Pancreas (tissue), 10 donors: ENCODE data around the gene RAB5B. TPM values are rescaled to one million over a fixed set of nuclear protein-coding genes. Genes with fewer than 3 reads are reported as not detected.

Experiments
- ATAC-seq, 4 donors: fragments of 200-7000 bp; cut with Tn5 transposase; one replicate each; pipeline versions ENCODE4 v1.8.0 to v1.9.1; 2020; ENCODE audit warnings: mild to moderate bottlenecking in 4 of 4, moderate library complexity in 4 of 4
- DNase-seq, 6 donors: peaks; one replicate each; pipeline ENCODE4 v3.0.0-alpha.2; 2020
- FAIRE-seq: peaks from 2 replicates; lab custom pipeline; 2012; peaks lifted over from hg19 to GRCh38; lab: Jason Lieb, UNC
- H3K27ac ChIP-seq, 4 donors: fragments of 200-600 bp; sonication (generic); 1 replicate in 3 of 4; 2 replicates in 1 of 4; pipeline versions ENCODE4 v1.5.0 to v1.8.0; 2020
- H3K27me3 ChIP-seq, 4 donors: fragments of 200-600 bp; one replicate each; pipeline ENCODE4 v1.8.0; 2021
- H3K36me3 ChIP-seq, 3 donors: fragments of 200-600 bp; sonication (generic) in 1 of 3; one replicate each; pipeline versions ENCODE4 v1.5.0 to v1.8.0; 2020 to 2021
- H3K4me1 ChIP-seq, 3 donors: fragments of 200-600 bp; one replicate each; pipeline ENCODE4 v1.8.0; 2021
- H3K4me3 ChIP-seq, 4 donors: fragments of 200-600 bp; sonication (generic) in 2 of 4; one replicate each; pipeline versions ENCODE4 v1.5.0 to v1.8.0; 2020 to 2021
- H3K9me3 ChIP-seq, 4 donors: fragments of 200-600 bp; one replicate each; pipeline ENCODE4 v1.8.0; 2021
- WGBS, 2 donors: extraction: QIAGEN DNeasy Blood & Tissue Kit; methylation state at CpG; one replicate each; pipeline ENCODE4 v1.1.7; 2013; 5-methylcytosine and 5-hydroxymethylcytosine counted together
- intact Hi-C, 3 donors: fragments of 100-400 bp; cut with DNase I; formaldehyde crosslinking; loops; one replicate each; pipeline versions ENCODE4 v1.11.1 to v1.14.2; 2022
- polyA plus RNA-seq, 2 donors: library from polyadenylated mRNA; stranded (reverse); fragments of 200-250 nt; gene quantifications; one replicate each; pipeline ENCODE4 v1.2.3, GENCODE V29; 2013
- total RNA-seq, 6 donors: library from RNA; stranded (reverse); fragmentation: NEBNext Ultra II Directional in 4 of 6; extraction: Animal tissue kit (Norgen Biotek cat#: 25700) in 4 of 6; gene quantifications; one replicate each; pipeline versions ENCODE4 v1.2.1 to v1.2.4, GENCODE V29; 2021 to 2023
- TF ChIP-seq, protein P1 (sequence below), 4 donors: fragments of 200-600 bp; sonication (generic) in 3 of 4; IDR thresholded peaks; one replicate each; pipeline versions ENCODE4 v1.5.0 to v1.8.0; 2021; ENCODE audit warnings: antibody characterized with exemption in 4 of 4
- donor health status: healthy with polysubstance abuse.
- donor health status: DM: no; HTN: no; CAD: no; lungs with moderate emphysema.
- donor health status: DM: no; HTN: no; CAD: no.
- donor health status: control.
- donor health status: control.
- donor health status: Bipolar disorder and iron deficiency.
- donor health status: DM: yes; HTN: yes; CAD: no.
- donor health status: DM: no; HTN: no; CAD: no.
- donor health status: DM: no; HTN: no; CAD: no.
- donor health status: DM: yes; HTN: yes; CAD: no.

The RAB5B gene
- total and polyA plus RNA-seq, 8 donors, result 19.8 to 76.8 (median 36.4) TPM

DNA sequence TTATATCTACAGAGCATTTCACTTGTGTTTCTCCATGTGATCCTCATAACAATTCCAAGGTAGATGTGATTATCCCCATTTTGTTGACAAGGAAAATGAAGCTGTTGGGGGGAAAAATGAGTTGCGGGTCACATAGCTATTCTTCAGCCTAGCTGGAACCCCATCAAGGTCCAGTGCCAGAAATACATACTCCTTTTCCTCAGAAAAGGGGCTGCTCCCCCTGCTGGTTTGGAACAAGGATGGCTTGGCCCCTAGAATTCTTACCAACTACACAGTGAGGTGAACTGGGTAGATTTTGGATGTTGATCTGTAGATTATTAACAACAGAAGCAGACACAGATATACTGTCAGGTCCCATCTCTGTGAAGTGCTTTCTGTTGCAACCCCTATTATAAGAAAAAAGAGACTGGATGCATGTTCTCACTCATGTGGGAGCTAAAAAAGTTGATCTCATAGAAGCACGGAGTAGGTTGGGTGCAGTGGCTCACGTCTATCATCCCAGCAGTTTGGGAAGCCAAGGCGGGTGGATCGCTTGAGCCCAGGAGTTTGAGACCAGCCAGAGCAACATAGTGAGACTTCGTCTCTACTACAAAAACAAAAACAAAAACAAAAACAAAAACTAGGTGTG, 55.9 kb downstream of the RAB5B start:
- DNase-seq, result peak in 3 of 6 donors; percentile 31 to 53 (median 38)
- H3K4me3 ChIP-seq, result no peak overlapping the region
- intact Hi-C loops, result loop anchor here in 1 of 3 donors (10.0 kb wide), 1 partner anchor 295 kb away; no protein-coding TSS in a partner anchor
- no peaks in the 10 kb centered on the region for H3K9me3 ChIP-seq
- H3K27me3 ChIP-seq, result no peaks in the 10 kb centered on the region
- H3K36me3 ChIP-seq, result peaks cover 0 to 5% (median 3%) of the 10 kb centered on the region in 3 donors
- no peak for FAIRE-seq
- TF ChIP-seq, protein P1, sequence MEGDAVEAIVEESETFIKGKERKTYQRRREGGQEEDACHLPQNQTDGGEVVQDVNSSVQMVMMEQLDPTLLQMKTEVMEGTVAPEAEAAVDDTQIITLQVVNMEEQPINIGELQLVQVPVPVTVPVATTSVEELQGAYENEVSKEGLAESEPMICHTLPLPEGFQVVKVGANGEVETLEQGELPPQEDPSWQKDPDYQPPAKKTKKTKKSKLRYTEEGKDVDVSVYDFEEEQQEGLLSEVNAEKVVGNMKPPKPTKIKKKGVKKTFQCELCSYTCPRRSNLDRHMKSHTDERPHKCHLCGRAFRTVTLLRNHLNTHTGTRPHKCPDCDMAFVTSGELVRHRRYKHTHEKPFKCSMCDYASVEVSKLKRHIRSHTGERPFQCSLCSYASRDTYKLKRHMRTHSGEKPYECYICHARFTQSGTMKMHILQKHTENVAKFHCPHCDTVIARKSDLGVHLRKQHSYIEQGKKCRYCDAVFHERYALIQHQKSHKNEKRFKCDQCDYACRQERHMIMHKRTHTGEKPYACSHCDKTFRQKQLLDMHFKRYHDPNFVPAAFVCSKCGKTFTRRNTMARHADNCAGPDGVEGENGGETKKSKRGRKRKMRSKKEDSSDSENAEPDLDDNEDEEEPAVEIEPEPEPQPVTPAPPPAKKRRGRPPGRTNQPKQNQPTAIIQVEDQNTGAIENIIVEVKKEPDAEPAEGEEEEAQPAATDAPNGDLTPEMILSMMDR (IDR thresholded peaks at IDR 0.05), result peak in 3 of 4 donors; percentile 34 to 54 (median 41)
- peak overlapping the region in 1 of 4 donors; percentile 33 for H3K27ac ChIP-seq
- 71 to 75% methylated on average over 6 of the region's 6 CpGs for WGBS, 2 donors
- peaks cover 0 to 8% (median 5%) of the 10 kb centered on the region in 3 donors for H3K4me1 ChIP-seq
- ATAC-seq, result peak; percentile 77 to 96 (median 90)

DNA sequence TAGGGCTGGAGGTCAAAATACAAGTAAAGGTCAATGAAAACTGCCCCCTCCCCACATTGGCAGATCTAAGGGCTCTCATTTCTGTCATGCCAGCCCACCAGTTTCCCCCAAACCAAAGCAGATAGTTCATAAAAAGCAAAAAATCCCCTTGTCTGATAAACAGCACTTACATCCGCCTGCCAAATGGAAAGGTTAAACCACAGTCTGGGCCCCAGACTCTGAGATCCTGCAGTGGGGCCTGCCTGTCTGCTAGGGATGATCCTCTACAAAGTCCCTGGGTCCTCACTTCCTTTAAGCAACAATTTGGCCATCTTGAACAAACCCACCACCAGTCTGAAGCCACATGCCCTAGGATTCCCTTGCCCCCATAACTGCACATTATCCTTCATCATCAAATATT, 58.1 kb downstream of the RAB5B start:
- intact Hi-C loops, result loop anchor here in 1 of 3 donors (10.0 kb wide), 1 partner anchor 297 kb away; no protein-coding TSS in a partner anchor
- Histone ChIP-seq H3K27ac (no peak overlapping the region), H3K36me3 (peaks cover 0 to 7% (median 3%) of the 10 kb centered on the region in 3 donors), H3K4me3 (no peak overlapping the region), H3K27me3 (no peaks in the 10 kb centered on the region), H3K4me1 (peaks cover 0 to 8% (median 5%) of the 10 kb centered on the region in 3 donors), H3K9me3 (no peaks in the 10 kb centered on the region)
- WGBS, 2 donors, result 87 to 94% methylated on average over 1 of the region's 1 CpG
- no peak for ATAC-seq
- no peak for DNase-seq
- TF ChIP-seq, protein P1 (IDR thresholded peaks at IDR 0.05), result no peak
- no peak for FAIRE-seq

DNA sequence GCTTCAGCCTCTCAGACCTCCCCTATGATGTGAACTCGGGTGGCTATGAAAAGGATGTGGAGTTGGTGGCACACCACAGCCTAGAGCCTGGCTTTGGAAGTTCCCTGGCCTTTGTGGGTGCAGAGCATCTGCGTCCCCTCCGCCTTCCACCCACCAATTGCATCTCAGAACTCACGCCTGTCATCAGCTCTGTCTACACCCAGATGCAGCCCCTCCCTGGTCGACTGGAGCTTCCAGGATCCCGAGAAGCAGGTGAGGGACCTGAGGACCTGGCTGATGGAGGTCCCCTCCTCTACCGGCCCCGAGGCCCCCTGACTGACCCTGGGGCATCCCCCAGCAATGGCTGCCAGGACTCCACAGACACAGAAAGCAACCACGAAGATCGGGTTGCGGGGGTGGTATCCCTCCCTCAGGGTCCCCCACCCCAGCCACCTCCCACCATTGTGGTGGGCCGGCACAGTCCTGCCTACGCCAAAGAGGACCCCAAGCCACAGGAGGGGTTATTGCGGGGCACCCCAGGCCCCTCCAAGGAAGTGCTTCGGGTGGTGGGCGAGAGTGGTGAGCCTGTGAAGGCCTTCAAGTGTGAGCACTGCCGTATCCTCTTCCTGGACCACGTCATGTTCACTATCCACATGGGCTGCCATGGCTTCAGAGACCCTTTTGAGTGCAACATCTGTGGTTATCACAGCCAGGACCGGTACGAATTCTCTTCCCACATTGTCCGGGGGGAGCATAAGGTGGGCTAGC, 60.9 kb downstream of the RAB5B start:
- ATAC-seq, result no peak
- no peaks in the 10 kb centered on the region for H3K27me3 ChIP-seq
- TF ChIP-seq, protein P1 (IDR thresholded peaks at IDR 0.05), result no peak
- H3K36me3 ChIP-seq, result peaks cover 0 to 7% (median 3%) of the 10 kb centered on the region in 3 donors
- no peak overlapping the region for H3K4me3 ChIP-seq
- H3K27ac ChIP-seq, result no peak overlapping the region
- intact Hi-C loops, result loop anchor here in 1 of 3 donors (5.0 to 10.0 kb wide), 2 partner anchors 37 to 300 kb away; partner anchors contain the start of gene SUOX
- WGBS, 2 donors, result 83 to 87% methylated on average over 21 of the region's 21 CpGs
- no peaks in the 10 kb centered on the region for H3K9me3 ChIP-seq
- FAIRE-seq, result no peak
- no peak for DNase-seq
- no peaks in the 10 kb centered on the region for H3K4me1 ChIP-seq

DNA sequence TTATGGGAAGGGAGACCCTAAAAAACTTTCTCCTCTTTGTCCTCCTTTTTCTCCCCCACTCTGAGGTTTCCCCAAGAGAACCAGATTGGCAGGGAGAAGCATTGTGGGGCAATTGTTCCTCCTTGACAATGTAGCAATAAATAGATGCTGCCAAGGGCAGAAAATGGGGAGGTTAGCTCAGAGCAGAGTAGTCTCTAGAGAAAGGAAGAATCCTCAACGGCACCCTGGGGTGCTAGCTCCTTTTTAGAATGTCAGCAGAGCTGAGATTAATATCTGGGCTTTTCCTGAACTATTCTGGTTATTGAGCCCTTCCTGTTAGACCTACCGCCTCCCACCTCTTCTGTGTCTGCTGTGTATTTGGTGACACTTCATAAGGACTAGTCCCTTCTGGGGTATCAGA, 63.3 kb downstream of the RAB5B start:
- TF ChIP-seq, protein P1 (IDR thresholded peaks at IDR 0.05), result no peak
- WGBS, 2 donors, result 62 to 70% methylated on average over 2 of the region's 2 CpGs

More for the DNA sequence above, 63.3 kb downstream of the RAB5B start:
- Histone ChIP-seq H3K4me1 (peaks cover 2 to 5% (median 5%) of the 10 kb centered on the region in 3 donors), H3K27ac (no peak overlapping the region), H3K36me3 (peaks cover 0 to 7% (median 3%) of the 10 kb centered on the region in 3 donors), H3K4me3 (no peak overlapping the region), H3K9me3 (no peaks in the 10 kb centered on the region), H3K27me3 (no peaks in the 10 kb centered on the region)
- DNase-seq (no peak), ATAC-seq (no peak), FAIRE-seq (no peak)
- intact Hi-C loops, result loop anchor here in 1 of 3 donors (5.0 to 10.0 kb wide), 2 partner anchors 40 to 302 kb away; partner anchors contain the start of gene SUOX
